Parathyroid adenoma (tissue), 2 donors: ENCODE results near the gene GALNT5.

Experiments used
- H2AFZ ChIP-seq: fragments of 300-600 bp; sonication (generic); one replicate; pipeline ENCODE4 v1.7.0; 2017; ENCODE audit warnings: antibody characterized with exemption, mild to moderate bottlenecking
- H3K27ac ChIP-seq: fragments of 300-600 bp; sonication (generic); one replicate; pipeline ENCODE4 v1.7.0; 2017
- H3K27me3 ChIP-seq: fragments of 300-600 bp; sonication (generic); one replicate; pipeline ENCODE4 v1.7.0; 2017; ENCODE audit warnings: low read length; ENCODE audit not compliant: control insufficient read depth, insufficient read depth
- H3K36me3 ChIP-seq: fragments of 300-600 bp; sonication (generic); one replicate; pipeline ENCODE4 v1.7.0; 2017; ENCODE audit warnings: low read length; ENCODE audit not compliant: control insufficient read depth, insufficient read depth
- H3K4me1 ChIP-seq: fragments of 300-600 bp; sonication (generic); one replicate; pipeline ENCODE4 v1.7.0; 2017; ENCODE audit warnings: control low read depth
- H3K4me2 ChIP-seq: fragments of 300-600 bp; sonication (generic); one replicate; pipeline ENCODE4 v1.7.0; 2017; ENCODE audit warnings: low read length
- H3K4me3 ChIP-seq: fragments of 300-600 bp; sonication (generic); one replicate; pipeline ENCODE4 v1.7.0; 2017; ENCODE audit warnings: low read depth, low read length
- H3K79me2 ChIP-seq: fragments of 300-600 bp; sonication (generic); one replicate; pipeline ENCODE4 v1.7.0; 2017; ENCODE audit warnings: control low read depth
- H3K9ac ChIP-seq: fragments of 300-600 bp; sonication (generic); one replicate; pipeline ENCODE4 v1.7.0; 2017; ENCODE audit warnings: mild to moderate bottlenecking
- H3K9me3 ChIP-seq: fragments of 300-600 bp; sonication (generic); one replicate; pipeline ENCODE4 v1.7.0; 2017; ENCODE audit warnings: low read length; ENCODE audit not compliant: control insufficient read depth
- CTCF ChIP-seq: fragments of 300-600 bp; sonication (generic); IDR thresholded peaks from one replicate; pipeline ENCODE4 v1.7.0; 2017; ENCODE audit warnings: antibody characterized with exemption, mild to moderate bottlenecking
- donor health status: primary hyperparathyroidism.

GALNT5 gene

GRCh38 chr2:157245846-157246764 is 11.4 kb upstream of the GALNT5 start:
- H3K27ac ChIP-seq = no peak overlapping the region

GRCh38 chr2:157246765-157247407 is 10.6 kb upstream of the GALNT5 start:
- Histone ChIP-seq H3K4me2 (no peak overlapping the region), H3K27me3 (no peaks in the 10 kb centered on the region), H3K4me3 (no peak overlapping the region), H3K79me2 (no peaks in the 10 kb centered on the region), H3K4me1 (no peaks in the 10 kb centered on the region), H2AFZ (no peak overlapping the region), H3K27ac (no peak overlapping the region), H3K36me3 (no peaks in the 10 kb centered on the region), H3K9ac (no peak overlapping the region), H3K9me3 (no peaks in the 10 kb centered on the region)
- no peak for TF ChIP-seq CTCF

More at GRCh38 chr2:157245846-157246764, 11.4 kb upstream of the GALNT5 start:
- H3K79me2 ChIP-seq = no peaks in the 10 kb centered on the region
- H3K9me3 ChIP-seq = no peaks in the 10 kb centered on the region
- no peaks in the 10 kb centered on the region for H3K36me3 ChIP-seq
- no peak overlapping the region for H3K9ac ChIP-seq
- H3K4me2 ChIP-seq = no peak overlapping the region
- no peaks in the 10 kb centered on the region for H3K27me3 ChIP-seq
- no peak overlapping the region for H3K4me3 ChIP-seq
- no peak for TF ChIP-seq CTCF
- no peaks in the 10 kb centered on the region for H3K4me1 ChIP-seq
- no peak overlapping the region for H2AFZ ChIP-seq

- no peak overlapping the region for H3K4me3 ChIP-seq
- no peak overlapping the region for H2AFZ ChIP-seq
- H3K36me3 ChIP-seq = no peaks in the 10 kb centered on the region
- H3K4me2 ChIP-seq = no peak overlapping the region
- H3K27me3 ChIP-seq = no peaks in the 10 kb centered on the region
- H3K9me3 ChIP-seq = no peaks in the 10 kb centered on the region
- H3K9ac ChIP-seq = no peak overlapping the region
- TF ChIP-seq CTCF = no peak
- no peak overlapping the region for H3K27ac ChIP-seq
- no peaks in the 10 kb centered on the region for H3K4me1 ChIP-seq
- no peaks in the 10 kb centered on the region for H3K79me2 ChIP-seq
These were observed 6.7 kb upstream of the GALNT5 start for GRCh38 chr2:157250836-157251235.

- H3K4me1 ChIP-seq = peaks cover 4% of the 10 kb centered on the region
- no peaks in the 10 kb centered on the region for H3K27me3 ChIP-seq
- H3K4me3 ChIP-seq = no peak overlapping the region
- no peak overlapping the region for H3K4me2 ChIP-seq
- no peak overlapping the region for H3K27ac ChIP-seq
- no peaks in the 10 kb centered on the region for H3K79me2 ChIP-seq
- no peak for TF ChIP-seq CTCF
- no peak overlapping the region for H2AFZ ChIP-seq
- H3K9ac ChIP-seq = no peak overlapping the region
- no peaks in the 10 kb centered on the region for H3K36me3 ChIP-seq
- no peaks in the 10 kb centered on the region for H3K9me3 ChIP-seq
These were observed 5.6 kb upstream of the GALNT5 start for GRCh38 chr2:157251932-157252331.
